NCI-H2081 (cell line): ENCODE measurements around the gene TIAM2.

Experiments used
- DNase-seq, 2 experiments: peaks; one replicate each; lab custom pipeline; 2025; lab: John Stamatoyannopoulos, UW

The TIAM2 gene

DNA sequence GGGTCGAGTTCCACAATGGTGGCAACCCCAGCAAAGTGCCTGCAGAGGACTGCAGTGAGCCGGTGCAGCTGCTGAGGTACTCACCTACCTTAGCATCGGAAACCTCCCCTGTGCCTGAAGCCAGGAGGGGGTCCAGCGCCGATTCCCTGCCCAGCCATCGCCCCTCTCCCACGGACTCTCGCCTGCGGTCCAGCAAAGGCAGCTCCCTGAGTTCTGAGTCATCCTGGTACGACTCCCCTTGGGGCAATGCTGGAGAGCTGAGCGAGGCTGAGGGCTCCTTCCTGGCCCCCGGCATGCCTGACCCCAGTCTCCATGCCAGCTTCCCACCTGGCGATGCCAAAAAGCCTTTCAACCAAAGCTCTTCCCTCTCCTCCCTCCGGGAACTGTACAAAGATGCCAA, 134.6 kb downstream of the TIAM2 start:
- DNase-seq, result no peak

DNA sequence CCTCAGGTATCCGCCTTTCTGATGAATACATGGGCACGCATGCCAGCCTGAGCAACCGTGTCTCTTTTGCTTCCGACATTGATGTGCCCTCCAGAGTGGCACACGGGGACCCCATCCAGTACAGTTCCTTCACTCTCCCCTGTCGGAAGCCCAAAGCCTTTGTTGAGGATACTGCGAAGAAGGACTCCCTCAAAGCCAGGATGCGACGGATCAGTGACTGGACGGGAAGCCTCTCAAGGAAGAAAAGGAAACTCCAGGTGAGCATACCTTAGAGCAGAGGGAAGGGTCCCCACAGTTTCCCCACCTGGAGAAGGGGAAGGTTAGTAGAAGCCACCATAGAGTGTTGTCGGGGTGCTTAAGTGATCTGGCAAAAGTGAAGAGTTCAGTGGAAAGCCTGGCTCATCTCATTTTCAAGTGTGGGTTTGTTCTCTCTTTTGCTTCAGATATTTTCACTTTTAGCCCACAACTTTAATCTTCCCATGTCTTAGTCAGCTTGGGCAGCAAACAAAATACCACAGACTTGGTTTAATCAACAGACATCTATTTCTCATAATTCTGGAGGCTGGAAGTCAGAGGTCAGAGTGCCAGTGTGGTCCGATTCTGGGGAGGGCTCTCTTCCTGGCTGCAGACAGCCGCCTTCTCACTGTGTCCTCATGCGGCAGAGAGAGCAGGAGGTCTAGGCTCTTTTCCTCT, 135.2 kb downstream of the TIAM2 start:
- DNase-seq, result no peak

DNA sequence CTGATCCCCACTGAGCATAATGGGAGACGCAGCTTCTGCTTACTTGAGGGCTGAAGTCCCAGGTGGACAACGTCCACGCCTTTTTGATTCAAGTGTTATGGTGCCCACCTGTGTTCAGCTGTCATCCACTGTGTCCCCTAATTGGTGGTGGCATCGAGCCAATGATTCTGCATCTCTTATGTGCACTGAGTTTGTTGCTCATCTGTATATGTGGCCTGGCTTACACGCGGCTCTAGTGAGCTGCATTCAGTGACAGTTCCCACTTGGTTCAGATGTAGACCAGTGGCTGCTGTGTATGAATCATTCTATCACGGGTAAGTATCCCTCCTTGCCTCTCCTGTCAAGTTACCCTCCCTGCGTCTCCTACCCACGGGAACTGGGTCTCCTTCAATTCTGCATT, 137.5 kb downstream of the TIAM2 start:
- DNase-seq, result peak in 1 of 2 experiments; percentile 3

DNA sequence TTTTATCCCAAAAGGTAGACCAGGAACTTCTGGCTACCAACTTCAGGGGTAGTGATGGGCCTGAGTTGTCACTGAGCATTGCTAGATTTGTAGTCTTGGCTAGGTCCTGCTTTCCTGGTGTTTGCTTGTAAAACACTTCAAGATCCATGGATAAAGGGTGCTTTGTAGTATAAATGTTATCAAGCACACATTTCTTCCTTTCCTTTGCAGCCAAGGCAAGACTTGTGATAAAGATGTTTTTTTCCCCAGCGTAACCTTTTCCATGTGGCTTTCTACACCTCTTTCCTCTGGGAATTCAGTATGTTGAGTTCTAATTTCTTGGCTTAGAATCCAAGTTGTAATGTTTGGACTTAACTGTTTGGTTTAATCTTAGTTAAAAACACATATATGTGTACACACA, 145.9 kb downstream of the TIAM2 start:
- no peak for DNase-seq

DNA sequence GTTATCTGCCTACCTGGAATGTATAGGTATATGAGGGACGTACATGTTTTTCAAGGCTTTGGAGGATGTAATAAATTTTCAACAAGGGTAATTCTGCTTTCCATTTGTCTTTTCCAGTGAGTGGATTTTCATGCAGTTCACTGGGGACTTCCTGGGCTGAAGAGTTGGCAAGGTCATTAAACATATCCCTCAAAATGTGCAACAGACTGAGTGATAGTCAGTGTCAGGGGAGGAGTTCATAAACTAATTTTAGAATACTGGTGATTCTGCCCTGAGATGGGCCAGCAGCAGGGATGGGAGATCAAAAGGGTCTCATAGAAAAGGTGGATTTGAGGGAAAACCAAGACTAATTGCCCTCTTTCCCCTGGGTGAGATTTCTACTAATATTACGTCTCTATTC, 146.4 kb downstream of the TIAM2 start:
- DNase-seq, result no peak

DNA sequence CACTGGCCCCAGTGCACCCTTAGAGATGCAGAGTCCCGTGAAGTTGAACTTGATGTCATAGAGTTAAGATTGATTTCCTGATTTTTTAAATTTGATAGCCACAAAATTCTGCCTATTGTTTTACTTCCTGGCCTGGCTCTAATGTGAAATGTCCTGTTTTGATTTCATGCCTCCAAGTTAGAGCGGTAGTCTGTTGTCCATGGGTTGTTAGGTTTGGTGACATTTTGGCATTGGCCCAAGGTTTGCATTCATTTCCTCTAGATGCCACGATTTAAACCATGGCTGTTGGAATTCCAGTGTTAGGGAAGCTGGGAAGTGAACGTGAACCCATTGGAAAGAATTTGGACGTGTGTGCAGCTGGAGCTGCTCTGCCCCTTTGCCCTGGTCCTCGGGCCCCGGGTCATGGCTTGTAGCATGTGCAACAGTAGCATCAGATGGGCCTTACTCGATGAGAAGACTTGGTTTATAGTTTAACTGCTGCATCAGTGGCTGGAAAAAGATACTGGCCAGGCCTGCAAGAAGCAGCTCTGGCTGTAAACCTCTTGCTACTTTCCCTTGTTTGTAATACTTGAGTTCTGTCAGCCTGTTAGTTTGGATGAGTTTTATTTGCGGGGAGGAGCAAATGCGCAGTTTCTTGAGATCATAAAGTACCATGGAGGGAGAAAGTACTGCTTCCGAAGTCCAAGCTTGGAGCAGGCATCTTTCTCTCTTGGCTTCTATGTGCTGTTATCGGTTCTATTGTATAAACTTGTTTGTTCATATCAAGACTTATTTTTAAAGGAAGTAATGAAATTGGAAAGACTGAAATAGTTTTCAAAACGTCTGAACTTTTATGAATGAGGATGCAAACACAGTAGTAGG, 147.3 kb downstream of the TIAM2 start:
- DNase-seq, result no peak

DNA sequence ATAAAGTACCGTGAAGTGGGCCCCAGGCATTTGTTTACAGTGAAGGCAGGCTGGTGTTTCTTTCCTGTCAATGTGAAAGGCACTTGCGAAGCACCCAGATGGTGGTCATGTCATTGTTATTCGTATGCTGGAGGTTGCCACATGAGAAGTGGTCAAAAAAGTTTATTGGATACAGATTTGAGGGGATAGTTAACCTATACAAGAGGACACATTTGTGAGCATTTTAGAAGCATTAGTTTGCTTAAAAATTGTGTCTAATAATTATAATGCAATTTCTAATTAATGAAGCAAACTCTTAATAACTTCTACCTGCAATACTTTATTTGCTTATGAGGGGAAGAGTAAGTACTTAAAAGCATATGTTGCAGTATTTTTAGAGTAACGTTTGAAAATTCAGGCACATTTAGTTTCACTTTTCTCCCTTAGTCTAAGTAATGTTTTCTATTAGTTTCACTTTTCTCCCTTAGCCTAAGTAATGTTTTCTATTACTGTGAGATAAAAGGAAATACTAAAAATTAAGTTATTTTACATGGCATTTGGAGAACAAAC, 148.0 kb downstream of the TIAM2 start:
- no peak for DNase-seq

DNA sequence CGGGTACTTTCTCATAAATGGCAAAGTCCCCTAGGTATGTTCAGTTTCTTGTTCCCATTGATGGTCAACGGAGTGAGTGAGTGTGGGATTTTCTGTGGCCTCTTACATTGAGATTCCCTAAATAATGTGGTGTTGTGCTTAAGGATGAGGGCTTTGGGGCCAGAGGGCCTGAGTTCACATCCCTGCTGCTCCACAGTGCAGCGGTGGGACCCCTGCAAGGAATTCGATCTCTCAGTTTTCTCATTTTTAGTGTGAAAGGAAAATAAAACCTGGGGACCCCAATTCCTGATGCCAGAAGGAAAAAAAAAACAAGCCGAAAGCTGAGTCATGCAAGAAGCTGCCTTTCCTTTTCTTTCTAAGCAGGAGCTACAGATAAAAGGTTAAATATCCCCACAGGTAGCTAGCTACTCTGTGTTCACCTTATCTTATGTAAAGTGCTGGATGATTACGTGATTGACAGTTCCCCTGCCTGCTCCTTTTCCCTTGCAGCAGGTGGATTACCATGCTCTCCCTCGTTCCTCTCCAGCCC, 148.5 kb downstream of the TIAM2 start:
- no peak for DNase-seq

DNA sequence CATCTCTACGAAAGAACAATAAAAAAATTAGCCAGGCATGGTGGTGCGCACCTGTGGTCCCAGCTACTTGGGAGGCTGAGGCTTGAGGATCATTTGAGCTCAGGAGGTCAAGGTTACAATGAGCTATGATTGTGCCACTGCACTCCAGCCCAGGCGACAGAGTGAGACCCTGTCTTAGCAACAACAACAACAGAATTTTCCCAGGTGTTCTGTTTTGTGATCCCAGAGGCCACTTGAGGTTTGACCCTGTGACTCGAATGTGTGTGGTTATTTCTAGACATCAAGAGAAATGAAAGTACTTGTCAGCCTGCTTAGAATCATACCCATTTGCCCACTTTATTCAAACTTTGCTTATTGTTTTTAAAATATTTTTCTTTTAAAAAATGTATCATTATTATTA, 151.1 kb downstream of the TIAM2 start:
- no peak for DNase-seq

DNA sequence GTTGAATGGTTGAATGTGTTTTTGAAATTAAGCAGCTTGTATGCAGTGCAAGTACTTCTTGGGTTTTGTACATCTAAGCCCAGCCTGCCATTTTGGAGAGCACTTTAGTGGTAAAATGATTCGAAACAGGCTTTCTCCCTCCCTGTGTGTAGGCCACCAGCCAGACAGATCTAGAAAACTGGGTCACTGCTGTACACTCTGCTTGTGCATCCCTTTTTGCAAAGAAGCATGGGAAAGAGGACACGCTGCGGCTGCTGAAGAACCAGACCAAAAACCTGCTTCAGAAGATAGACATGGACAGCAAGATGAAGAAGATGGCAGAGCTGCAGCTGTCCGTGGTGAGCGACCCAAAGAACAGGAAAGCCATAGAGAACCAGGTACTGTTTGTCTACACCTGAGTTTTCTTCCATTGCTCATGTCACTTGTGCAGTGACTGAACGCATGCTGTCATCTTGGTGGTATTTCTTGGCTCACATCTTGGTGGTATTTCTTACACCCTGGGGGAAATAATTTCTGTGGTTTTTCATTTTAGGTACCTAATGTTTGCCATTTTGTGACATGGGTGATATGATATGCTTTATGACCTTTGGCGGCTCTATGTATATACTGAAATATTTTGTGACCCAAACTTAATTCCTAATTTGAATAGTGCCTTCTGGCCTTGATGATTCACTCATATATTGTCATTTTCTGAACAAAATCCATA, 153.0 kb downstream of the TIAM2 start:
- no peak for DNase-seq

DNA sequence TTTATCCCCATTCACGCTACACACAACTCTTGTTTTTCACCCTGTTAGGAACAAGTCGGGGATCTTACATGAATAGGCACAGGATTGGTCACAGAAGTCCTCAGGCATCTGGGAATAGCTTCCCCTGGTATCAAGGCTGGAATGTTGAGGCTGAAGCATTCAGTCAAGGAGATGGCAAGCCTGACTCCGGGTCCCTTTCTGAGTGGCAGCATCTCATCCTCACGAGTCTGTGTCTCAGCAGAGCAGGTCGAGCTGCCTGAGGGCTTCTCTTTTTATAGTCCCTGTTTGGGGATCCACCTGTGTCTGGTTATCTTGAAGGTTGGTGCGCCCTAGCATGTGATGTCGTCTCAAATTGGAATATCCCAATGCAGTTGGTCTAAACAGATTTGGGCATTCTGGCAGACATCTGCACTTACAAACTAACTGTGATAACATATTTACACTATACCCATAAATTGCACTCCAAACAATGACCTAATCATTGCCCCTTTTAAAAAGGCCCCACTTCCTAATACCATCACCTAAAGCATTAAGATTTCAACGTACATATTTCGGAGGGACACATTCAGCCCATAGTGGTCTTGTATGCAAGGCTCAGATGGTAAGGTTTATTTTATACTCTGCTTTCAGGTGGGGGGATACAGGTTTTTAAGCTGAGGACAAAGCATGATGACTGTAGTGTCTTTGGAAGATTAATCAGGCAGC, 156.0 kb downstream of the TIAM2 start:
- no peak for DNase-seq

DNA sequence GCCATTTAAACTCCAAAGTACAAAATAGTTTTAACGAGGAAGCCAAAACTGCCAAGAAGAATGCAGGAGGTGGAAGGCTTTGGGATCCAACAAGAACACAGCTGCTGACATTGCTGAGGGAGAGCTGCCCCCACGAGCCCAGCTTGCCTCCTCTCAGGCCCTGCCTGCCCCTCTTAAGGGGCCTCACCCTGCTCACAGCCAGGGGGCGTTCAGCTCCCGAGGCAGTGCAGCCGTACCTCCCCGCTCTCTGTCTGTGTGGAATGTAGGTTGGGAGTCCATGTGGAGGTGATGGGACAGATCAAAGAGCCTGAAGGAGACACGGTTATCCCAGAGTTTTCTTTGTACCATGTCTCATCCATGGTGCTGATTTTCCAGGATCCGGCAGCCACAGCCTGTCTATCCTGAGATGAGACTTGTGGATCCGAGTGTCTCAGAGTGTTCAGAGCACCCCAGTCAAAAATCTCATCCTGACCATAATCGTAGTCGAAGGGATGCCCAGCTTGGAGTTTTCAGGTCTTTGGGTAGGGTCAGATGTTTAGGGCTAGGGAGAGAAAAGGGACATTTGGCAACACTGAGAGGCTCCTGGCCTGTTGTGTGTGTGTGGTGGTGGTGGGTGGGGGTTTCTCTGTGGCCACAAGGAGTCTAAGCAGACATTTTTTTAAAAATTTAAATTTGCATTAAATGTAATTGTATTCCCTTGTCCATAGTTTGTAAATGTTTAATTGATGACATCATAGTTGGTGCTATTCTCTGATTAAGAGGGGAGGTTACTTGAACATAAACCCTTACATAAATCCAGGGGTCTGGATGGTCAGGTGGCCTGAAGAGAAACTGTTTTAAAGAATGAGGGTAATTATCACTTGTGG, 157.3 kb downstream of the TIAM2 start:
- DNase-seq, result no peak

DNA sequence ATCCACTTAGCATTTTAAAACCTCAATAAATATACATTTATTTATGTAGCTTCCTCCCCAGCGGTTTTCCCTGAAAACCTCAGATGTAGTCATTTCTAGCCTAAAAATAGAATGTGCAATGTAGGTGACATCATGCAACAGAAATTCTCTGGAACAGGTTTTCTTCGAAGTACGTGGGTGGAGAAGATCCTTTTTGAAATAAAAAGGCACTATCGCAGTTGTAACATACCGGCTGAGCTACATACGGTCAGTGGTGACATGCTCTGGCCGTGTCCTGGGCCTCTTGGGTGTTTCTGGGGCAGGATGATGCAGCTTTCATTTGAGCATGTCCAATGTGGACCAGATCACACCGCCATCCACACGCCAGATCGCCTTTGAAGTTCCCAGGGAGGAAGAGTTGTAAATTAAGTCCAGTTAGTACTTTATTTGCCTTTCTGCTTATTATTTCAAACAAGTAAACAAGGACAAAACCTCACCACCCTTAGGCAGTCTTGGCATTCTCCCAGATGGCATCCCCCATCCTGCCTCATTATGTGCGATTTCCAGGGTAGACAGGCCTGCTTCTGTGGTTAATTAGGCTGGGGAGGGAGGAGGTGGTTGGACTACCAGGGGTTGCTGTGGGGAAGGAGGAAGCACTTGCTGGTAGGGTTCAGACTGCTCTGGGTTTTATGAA, 159.2 kb downstream of the TIAM2 start:
- DNase-seq, result peak; percentile 66 to 86

DNA sequence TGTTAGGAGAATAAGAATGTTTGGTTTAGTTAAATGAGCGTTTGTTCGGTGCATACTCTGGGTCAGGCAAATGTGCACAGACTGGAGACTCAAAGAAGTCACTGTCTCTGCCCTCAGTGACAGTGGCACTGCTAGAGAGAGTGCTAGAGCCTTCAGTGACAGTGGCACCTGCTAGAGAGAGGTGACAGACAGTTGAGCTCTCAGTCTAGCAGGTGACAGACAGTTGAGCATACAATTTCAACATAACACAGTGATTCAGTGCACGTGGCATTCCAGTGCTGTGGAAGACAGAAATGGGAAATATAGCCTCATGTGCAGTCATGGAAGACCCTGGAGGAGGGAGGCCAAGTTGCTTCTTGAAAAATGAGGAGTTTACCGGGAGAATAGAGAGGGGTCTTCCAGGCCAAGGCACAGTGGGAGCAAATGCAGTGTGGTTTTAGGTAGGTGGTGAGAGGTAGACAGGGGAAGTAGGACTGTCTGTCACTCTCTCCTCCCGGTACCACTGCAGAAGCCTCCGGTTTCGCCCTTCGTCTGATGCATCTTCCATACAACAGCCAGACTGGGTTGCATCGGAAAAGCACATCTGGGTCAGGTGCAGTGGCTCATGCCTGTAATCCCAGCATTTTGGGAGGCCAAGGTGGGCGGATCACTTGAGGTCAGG, 160.8 kb downstream of the TIAM2 start:
- no peak for DNase-seq

DNA sequence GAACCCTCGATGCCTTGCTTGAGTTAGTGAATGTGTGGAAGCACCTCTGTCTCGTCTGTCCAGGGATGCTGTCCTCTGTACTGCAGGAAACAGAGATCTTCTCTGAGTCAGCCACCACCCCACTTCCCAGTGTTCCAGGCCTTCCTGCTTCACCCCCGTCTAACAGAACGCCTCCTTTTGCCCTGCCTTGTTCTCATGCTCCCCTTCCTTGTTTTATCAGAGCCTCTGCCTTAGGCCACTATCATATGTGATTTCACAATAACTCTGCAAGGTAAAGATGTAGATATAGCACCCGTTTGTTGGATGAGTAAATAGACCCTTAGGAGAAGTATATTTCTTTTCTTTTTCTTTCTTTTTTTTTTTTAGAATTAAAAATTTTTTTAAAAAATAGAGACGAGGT, 162.0 kb downstream of the TIAM2 start:
- no peak for DNase-seq

DNA sequence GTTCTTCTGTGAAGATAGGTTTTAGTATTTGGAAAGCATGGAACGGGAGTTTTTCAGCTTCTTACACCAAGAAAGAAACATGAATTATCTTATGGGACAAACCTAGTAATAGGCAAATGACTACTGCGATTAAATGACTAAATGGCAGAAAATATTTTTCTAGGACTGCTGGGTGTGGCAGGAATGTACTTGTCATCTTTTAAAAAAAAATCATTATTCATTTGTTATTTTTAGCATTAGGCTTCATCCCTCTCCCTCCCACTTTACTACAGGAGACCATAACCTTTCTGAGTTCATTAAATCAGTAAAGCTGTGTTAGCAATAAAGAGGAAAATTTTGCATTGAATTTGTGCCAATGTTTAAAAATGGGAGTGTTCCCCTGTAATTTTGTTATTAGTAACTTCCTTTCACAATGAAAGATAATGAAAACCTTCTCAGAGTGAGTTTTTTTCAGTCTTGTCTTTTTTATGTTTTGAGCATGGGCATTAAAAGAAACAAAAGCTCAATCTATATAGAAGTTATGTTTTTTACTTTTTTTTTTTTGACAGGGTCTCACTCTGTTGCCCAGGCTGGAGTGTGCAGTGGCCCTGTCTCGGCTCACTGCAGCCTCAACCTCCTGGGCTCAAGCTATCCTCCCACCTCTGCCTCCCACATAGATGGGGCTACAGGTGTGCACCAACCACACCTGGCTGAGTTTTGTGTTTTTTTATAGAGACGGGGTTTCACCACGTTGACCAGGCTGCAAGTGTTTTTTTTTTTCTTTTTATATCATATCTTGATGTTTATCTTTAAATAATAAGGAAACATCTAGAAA, 163.1 kb downstream of the TIAM2 start:
- DNase-seq, result peak in 1 of 2 experiments; percentile 4

DNA sequence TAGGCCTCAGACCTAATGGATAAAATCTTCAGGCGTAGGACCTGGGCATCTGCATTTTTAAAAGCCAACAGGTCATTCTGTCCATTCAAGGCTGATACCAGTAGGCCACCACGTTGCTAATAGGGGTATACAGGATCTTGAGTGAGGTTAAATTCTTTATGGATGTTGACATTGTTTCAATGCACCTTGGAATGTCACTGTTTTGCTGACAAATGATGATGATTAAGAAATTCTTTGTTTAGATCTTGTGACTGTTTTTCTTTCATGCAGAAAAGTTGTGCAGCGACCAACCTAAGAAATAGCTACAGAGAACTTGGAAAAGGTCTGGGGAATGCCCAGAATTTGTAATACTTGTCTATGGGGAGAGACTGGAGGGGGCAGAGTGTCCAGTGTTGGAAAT, 167.6 kb downstream of the TIAM2 start:
- DNase-seq, result no peak

DNA sequence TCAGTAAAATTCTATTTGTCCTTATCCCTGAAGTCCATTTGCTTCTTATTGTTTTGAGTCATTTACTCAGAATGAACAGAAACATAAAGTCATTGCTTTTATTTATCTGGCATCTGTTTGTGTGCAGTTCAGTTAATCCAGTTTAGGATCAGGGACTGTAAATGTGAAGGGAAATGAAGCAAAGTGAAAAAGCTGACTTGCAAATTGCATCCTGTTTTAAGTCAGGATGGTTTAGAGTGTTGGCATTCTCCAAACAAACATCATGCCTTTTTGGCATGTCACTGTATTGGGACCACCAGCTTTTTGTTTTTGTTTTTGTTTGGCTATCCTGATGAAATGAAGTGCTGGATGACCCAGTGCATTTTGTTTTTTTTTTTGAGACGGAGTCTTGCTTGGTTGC, 168.5 kb downstream of the TIAM2 start:
- no peak for DNase-seq
